MM.1S (cell line): Measurements from ENCODE around the gene WHRN.

Experiments
- EZH2 ChIP-seq: fragments of 300-600 bp; sonication (generic); optimal IDR thresholded peaks from 2 replicates; pipeline ENCODE3; 2017; ENCODE audit warnings: low read depth, mild to moderate bottlenecking, antibody characterized with exemption, low read length, mixed read lengths
- EZH2phosphoT487 ChIP-seq: fragments of 300-600 bp; sonication (generic); IDR thresholded peaks from 2 replicates; pipeline ENCODE4 v1.6.1; 2018; ENCODE audit warnings: antibody characterized with exemption, low read length
- TF ChIP-seq, protein P1 (sequence below): fragments of 300-600 bp; sonication (generic); IDR thresholded peaks from 2 replicates; pipeline ENCODE4 v1.5.1; 2016; ENCODE audit warnings: antibody characterized with exemption, low read length, mixed read lengths

DNA sequence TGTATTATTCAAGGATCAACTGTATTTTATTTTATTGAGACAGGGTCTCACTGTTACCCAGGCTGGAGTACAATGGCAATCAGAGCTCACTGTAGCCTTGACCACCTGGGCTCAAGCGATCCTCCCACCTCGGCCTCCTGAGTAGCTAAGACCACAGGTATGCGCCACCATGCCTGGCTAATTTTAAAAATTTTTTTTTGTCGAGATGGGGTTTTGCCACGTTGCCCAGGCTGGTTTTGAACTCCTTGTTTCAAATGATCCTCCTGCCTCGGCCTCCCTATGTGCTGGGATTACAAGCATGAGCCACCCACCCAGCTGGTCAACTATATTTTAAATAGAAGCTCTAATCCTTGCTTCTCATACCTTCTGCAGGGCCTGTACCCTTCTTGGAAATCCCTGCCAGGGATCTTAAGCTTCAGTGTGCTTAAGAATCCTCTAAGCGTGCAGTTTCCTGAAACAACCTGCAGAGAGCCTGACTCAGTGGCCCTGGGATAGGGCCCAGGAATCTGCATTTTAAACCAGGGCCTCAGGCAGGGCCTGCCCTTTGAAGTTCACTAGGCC is 120.4 kb downstream of the WHRN start:
- TF ChIP-seq, protein P1, sequence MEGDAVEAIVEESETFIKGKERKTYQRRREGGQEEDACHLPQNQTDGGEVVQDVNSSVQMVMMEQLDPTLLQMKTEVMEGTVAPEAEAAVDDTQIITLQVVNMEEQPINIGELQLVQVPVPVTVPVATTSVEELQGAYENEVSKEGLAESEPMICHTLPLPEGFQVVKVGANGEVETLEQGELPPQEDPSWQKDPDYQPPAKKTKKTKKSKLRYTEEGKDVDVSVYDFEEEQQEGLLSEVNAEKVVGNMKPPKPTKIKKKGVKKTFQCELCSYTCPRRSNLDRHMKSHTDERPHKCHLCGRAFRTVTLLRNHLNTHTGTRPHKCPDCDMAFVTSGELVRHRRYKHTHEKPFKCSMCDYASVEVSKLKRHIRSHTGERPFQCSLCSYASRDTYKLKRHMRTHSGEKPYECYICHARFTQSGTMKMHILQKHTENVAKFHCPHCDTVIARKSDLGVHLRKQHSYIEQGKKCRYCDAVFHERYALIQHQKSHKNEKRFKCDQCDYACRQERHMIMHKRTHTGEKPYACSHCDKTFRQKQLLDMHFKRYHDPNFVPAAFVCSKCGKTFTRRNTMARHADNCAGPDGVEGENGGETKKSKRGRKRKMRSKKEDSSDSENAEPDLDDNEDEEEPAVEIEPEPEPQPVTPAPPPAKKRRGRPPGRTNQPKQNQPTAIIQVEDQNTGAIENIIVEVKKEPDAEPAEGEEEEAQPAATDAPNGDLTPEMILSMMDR, result no peak
- TF ChIP-seq EZH2phosphoT487, result no peak
- TF ChIP-seq EZH2, result no peak
